ENCODE data around the gene EPHX1. TPM values are rescaled to one million over a fixed set of nuclear protein-coding genes. Genes with fewer than 3 reads are reported as not detected.
A peak's percentile ranks its signal among the peaks of the same experiment; 100 is the strongest.

EPHX1 gene
- total RNA-seq, 4 donors from 2014 or later: 59.0 to 136 (median 85.6) TPM

DNA sequence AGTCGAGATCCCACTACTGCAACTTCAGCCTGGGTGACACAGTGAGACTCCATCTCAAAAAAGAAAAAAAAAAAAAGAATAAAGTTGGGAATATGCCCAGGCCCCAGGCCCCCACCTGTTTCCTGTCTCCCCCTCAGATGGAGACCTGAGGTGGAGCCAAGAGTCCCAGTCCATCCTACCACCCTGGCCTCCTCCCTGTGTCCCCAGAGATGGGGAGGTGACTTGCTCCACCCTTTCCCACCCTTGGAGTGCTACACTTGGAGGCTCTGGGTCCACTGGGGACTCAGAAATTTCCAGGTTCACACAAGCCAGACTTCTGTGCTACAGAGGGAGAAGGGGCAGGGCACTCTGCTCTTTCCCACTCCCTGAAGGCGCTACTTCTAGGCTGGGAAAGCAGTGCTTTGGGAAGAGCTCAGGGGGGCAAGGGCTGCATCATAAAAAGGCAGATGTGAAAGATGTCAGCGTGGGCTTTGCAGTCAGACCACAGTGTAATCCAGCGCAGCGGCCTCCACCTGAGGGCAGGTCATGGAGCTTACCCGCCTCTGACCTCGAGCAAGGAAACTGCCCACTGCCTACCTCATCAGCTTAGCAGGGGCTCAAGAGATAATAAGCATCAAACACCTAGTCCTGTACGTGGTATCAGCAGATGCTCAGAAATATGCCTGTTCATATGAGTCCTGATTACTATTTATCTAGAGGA, 58.9 kb downstream of the EPHX1 start:
- Histone ChIP-seq H3K27me3 (no peaks in the 10 kb centered on the region), H3K4me3 (no peak overlapping the region), H3K27ac (replicated peaks in 1 of 4) (no peak overlapping the region), H3K36me3 (peaks cover 16 to 100% (median 79%) of the 10 kb centered on the region in 4 donors), H3K9me3 (no peaks in the 10 kb centered on the region), H3K4me1 (peaks cover 0 to 35% (median 23%) of the 10 kb centered on the region in 4 donors)
- TF ChIP-seq POLR2A (IDR thresholded peaks at IDR 0.05; ENCODE audit: low read depth) (no peak), POLR2AphosphoS5 (IDR thresholded peaks at IDR 0.05) (no peak), EP300 (IDR thresholded peaks at IDR 0.05) (no peak)
- TF ChIP-seq, protein P1, sequence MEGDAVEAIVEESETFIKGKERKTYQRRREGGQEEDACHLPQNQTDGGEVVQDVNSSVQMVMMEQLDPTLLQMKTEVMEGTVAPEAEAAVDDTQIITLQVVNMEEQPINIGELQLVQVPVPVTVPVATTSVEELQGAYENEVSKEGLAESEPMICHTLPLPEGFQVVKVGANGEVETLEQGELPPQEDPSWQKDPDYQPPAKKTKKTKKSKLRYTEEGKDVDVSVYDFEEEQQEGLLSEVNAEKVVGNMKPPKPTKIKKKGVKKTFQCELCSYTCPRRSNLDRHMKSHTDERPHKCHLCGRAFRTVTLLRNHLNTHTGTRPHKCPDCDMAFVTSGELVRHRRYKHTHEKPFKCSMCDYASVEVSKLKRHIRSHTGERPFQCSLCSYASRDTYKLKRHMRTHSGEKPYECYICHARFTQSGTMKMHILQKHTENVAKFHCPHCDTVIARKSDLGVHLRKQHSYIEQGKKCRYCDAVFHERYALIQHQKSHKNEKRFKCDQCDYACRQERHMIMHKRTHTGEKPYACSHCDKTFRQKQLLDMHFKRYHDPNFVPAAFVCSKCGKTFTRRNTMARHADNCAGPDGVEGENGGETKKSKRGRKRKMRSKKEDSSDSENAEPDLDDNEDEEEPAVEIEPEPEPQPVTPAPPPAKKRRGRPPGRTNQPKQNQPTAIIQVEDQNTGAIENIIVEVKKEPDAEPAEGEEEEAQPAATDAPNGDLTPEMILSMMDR (IDR thresholded peaks at IDR 0.05): no peak
- DNase-seq (ENCODE audit: extremely low spot score): no peak
- intact Hi-C loops (cut with DNase I): no loop called here
- 96% methylated on average over 8 of the region's 8 CpGs for WGBS

DNA sequence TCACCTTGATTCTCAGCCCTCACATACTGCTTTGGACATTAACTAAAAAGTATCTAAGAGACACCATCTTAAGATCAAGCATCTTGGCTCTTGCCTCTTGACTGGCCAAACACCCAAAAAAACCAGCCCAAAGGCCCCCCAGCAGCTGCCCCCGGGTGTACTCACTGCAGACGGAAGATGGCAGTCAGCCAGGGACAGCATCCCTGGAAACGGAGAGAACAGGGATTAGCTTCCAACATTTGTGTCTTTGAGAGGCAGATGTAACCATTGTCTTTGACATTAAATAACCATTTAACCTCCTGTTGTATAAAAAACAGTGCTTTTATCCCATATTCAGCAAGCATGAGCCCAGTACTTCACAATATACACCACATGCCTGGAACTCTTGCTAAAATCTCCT, 61.0 kb downstream of the EPHX1 start:
- no peak overlapping the region for H3K4me3 ChIP-seq
- peaks cover 29 to 99% (median 78%) of the 10 kb centered on the region in 4 donors for H3K36me3 ChIP-seq
- no peaks in the 10 kb centered on the region for H3K9me3 ChIP-seq
- intact Hi-C loops (cut with DNase I): no loop called here
- no peak for DNase-seq (ENCODE audit: extremely low spot score)
- WGBS: 46% methylated on average over 3 of the region's 3 CpGs
- TF ChIP-seq, protein P1 (IDR thresholded peaks at IDR 0.05): no peak
- no peak for TF ChIP-seq EP300 (IDR thresholded peaks at IDR 0.05)
- TF ChIP-seq POLR2AphosphoS5 (IDR thresholded peaks at IDR 0.05): no peak
- TF ChIP-seq POLR2A (IDR thresholded peaks at IDR 0.05; ENCODE audit: low read depth): no peak
- H3K4me1 ChIP-seq: peaks cover 0 to 26% (median 14%) of the 10 kb centered on the region in 4 donors
- H3K27ac ChIP-seq (replicated peaks in 1 of 4): peak overlapping the region in 1 of 4 donors; percentile 12
- H3K27me3 ChIP-seq: no peaks in the 10 kb centered on the region

DNA sequence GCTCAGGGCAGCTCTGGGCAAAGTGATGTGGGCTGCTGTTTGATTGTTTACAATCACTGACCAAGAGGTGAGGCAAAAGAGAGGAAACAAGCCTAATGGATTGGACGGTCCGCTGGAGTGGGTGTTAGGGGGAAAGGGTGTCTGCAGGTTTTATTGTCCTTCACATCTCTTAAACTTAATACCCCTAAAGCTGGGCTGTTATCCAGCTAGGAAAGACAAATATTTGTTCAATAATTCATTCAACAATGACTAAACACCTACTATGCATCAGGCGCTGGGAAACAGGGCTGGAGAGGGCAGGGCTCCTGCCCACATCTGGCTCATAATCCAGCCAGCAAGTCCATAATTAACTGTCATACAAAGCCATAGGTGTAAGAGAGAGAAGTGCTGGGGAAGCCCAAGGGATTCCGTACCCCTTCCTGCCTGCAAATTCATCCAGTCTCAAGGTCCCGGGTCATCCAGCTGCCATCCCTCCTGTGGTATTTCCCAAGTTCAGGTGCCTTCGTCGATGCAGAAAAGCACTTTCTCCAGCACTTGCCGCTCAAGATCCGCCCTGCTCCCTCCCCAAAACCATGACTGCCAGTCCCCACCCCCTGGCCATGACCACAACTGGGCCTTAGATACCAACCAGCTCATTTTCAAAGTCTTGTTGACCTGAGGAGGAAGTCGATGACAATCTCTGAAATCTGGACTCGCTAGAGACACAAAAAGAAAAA, 61.6 kb downstream of the EPHX1 start:
- DNase-seq (ENCODE audit: extremely low spot score): no peak
- H3K4me1 ChIP-seq: peaks cover 0 to 20% (median 12%) of the 10 kb centered on the region in 4 donors
- H3K36me3 ChIP-seq: peaks cover 29 to 99% (median 77%) of the 10 kb centered on the region in 4 donors
- peak overlapping the region in 1 of 4 donors; percentile 12 for H3K27ac ChIP-seq (replicated peaks in 1 of 4)
- WGBS: 66% methylated on average over 11 of the region's 11 CpGs
- H3K4me3 ChIP-seq: no peak overlapping the region
- H3K27me3 ChIP-seq: no peaks in the 10 kb centered on the region
- TF ChIP-seq POLR2A (IDR thresholded peaks at IDR 0.05; ENCODE audit: low read depth): no peak
- TF ChIP-seq POLR2AphosphoS5 (IDR thresholded peaks at IDR 0.05): no peak
- TF ChIP-seq EP300 (IDR thresholded peaks at IDR 0.05): no peak
- TF ChIP-seq, protein P1 (IDR thresholded peaks at IDR 0.05): no peak
- H3K9me3 ChIP-seq: no peaks in the 10 kb centered on the region
- intact Hi-C loops (cut with DNase I): no loop called here

DNA sequence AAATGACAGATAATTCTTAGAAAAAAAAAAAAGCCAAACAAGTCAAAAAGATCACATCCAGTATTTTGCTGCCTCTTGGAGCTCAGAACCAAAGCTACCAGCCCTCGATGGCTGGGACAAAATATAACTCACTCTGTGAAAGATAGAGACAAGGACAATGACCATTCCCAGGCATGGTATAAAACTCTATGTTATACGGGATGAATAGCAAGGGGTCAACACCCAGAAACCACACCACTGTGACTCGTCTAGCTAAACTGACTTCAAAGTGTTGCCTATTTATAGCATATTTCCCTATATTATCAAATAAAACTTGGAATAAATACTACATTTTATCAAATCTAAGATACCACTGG, 62.1 kb downstream of the EPHX1 start:
- WGBS: 80% methylated on average over 3 of the region's 3 CpGs

More for the DNA sequence above, 62.1 kb downstream of the EPHX1 start:
- Histone ChIP-seq H3K4me3 (no peak overlapping the region), H3K4me1 (peaks cover 1 to 18% (median 11%) of the 10 kb centered on the region in 4 donors), H3K9me3 (no peaks in the 10 kb centered on the region), H3K36me3 (peaks cover 27 to 99% (median 76%) of the 10 kb centered on the region in 4 donors), H3K27ac (replicated peaks in 1 of 4) (no peak overlapping the region), H3K27me3 (no peaks in the 10 kb centered on the region)
- no peak for DNase-seq (ENCODE audit: extremely low spot score)
- TF ChIP-seq POLR2AphosphoS5 (IDR thresholded peaks at IDR 0.05) (no peak), POLR2A (IDR thresholded peaks at IDR 0.05; ENCODE audit: low read depth) (no peak), EP300 (IDR thresholded peaks at IDR 0.05) (no peak)
- TF ChIP-seq, protein P1 (IDR thresholded peaks at IDR 0.05): no peak
- intact Hi-C loops (cut with DNase I): no loop called here
